HG03432 (cell line): ENCODE data around the gene SNX13.
"Not testable (repeated sequence)": the region's sequence is repeated elsewhere in the genome, so short reads cannot be mapped to it uniquely, and the experiment has no call there.

ENCODE experiments used
- ATAC-seq: cut with Tn5 transposase; IDR thresholded peaks from one replicate; pipeline ENCODE4 v1.9.1; 2021; ENCODE audit warnings: mild to moderate bottlenecking, moderate library complexity; ENCODE audit not compliant: unreplicated experiment

Gene SNX13

GRCh38 chr7:17915796-17916195, 24.5 kb downstream of the SNX13 start:
- ATAC-seq = no peak

GRCh38 chr7:17915168-17915567, 25.1 kb downstream of the SNX13 start:
- ATAC-seq = no peak

DNA sequence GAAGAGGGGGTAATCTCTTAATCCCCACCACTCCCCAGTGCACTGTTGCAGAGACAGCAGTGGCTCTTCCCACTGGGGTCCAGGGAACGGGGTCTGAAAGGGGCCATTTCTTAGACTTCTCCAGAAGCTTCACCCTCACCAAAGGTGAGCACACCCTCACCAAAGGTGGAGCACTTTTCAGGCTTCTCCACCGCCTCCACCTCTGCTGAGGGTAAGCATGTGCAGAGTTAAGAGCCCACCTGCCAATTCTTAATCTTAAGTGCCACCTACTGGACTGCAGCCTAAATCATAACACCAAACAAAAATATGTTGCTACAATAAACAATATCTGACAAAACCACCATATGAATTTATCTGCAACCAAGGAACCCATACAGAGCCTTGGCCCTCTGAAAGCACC, 27.0 kb downstream of the SNX13 start:
- no peak for ATAC-seq

DNA sequence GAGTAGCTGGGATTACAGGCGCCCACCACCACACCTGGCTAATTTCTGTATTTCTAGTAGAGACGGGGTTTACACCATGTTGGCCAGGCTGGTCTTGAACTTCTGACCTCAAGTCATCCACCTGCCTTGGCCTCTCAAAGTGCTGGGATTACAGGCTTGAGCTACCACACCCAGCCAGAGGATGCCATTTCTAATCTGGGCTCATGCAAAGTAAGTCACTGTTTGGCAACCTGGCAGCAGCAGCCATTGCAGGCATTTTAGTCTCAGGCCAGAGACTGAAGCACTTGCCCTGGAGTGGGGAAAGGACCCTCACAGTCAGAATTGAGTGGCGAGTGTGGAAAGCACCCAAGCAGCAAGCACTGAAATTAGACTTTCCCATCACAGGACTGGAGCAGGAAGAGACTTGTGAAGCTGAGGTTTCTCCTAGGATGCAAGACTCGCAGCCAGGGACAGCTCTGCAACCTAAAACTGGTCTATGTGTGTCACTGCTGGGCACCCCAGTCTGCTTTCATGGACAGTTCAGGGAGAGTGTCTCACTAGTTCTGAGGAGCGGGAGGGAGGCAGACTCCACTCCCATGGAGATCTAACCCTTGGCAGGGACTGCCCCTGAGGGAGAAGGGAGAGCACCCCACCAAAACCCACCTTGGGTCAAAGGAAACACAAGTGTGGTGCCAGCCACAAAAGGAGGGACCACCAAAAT, 27.6 kb downstream of the SNX13 start:
- ATAC-seq = no peak

- ATAC-seq = no peak
These were observed 28.2 kb downstream of the SNX13 start for GRCh38 chr7:17912050-17912449.

- ATAC-seq = no peak
These were observed 29.9 kb downstream of the SNX13 start for GRCh38 chr7:17910377-17910776.

GRCh38 chr7:17909310-17909709, 31.0 kb downstream of the SNX13 start:
- not testable (repeated sequence) for ATAC-seq

DNA sequence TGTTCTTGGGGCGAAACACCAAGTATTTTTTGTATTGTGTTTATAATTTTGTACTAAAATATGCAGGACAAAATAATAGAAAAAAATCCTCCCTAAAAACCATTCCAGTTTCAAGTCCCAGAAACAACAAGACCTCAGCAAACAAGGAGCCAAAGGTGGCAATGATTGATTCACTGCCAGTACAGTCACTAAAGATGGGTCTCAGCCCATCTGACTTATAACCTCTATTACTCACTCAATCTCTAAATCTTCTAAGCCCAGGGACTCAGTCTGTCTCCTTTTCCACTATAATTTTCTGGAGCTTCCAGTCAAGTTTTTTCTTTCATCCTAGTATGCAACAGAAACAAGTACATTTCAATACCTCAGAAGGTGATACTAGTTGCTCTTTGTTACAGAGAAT, 33.3 kb downstream of the SNX13 start:
- ATAC-seq = no peak

DNA sequence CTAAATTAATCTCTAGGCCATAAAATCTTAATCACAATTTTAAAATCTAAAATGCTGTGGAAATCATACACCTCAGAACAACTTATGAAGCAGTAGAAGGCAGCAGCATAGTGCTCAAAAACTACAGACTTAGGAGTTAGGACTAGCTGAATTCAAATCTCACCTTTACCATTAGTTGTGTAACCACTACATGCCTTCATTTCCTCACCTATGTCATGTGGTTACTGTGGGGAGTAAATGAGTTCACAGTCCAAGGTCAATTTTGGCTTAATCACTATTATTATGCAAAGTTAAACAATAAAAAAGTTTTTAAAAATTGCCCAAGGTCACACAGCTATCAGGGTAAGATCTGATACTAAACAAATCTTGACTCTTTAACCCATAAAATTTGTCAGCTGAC, 37.0 kb downstream of the SNX13 start:
- no peak for ATAC-seq

DNA sequence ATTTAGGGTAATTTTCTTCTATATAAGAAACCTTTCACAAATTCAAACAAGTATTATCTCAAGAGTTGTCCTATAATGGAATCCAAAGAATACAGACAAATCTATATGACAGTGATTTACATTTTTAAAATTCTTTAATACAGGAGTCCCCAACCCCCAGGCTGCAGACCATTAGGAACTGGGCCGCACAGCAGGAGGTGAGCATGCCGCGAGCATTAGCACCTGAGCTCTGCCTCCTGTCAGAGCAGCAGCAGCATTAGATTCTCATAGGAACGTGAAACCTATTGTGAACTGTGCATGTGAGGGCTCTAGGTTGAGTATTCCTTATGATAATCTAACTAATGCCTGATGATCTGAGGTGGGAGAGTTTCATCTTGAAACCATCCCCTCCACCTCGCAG, 37.7 kb downstream of the SNX13 start:
- ATAC-seq = no peak

DNA sequence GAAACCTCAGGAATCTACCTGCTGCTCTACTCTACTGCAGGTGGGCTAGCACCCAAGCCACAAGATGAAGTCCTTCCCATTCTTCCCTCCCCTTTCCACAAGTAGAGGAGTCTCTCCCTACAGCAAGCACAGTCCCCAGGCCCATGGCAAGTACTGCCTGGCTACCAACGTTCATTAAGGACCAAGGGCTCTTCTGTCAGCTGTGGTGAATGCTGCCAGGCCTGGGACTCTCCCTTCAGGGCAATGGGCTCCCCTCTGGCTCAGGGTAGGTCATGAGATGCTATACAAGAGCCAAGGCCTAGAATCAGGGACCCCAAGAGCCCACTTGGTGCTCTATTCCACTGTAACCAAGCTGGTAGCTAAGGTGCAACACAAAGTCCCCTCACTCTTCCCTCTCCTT, 39.8 kb downstream of the SNX13 start:
- ATAC-seq = no peak

GRCh38 chr7:17898111-17898510, 42.2 kb downstream of the SNX13 start:
- no peak for ATAC-seq

- no peak for ATAC-seq
These were observed 53.0 kb downstream of the SNX13 start for GRCh38 chr7:17887286-17887685.

DNA sequence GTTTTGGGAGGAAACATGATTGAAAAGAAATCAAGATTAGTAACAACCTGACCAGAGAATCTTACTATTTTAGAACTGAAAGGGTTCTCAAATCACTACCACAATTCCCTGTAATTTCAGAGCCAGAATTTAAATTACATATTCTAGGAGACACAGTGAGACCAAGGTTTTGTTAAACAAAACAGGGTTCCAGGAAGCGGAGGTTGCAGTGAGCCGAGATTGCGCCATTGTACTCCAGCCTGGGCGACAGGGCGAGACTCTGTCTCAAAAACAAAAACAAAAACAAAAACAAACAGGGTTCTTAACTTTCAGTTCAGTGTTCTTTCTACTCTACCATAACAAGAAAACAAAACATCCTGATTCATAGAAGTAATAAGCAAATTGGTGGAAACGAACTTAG, 57.6 kb downstream of the SNX13 start:
- no peak for ATAC-seq

GRCh38 chr7:17879075-17879661, 61.1 kb downstream of the SNX13 start:
- no peak for ATAC-seq

GRCh38 chr7:17878627-17879026, 61.7 kb downstream of the SNX13 start:
- ATAC-seq = no peak

- ATAC-seq = no peak
These were observed 68.3 kb downstream of the SNX13 start for GRCh38 chr7:17871815-17872533.

- no peak for ATAC-seq
These were observed 69.9 kb downstream of the SNX13 start for GRCh38 chr7:17870406-17870805.

GRCh38 chr7:17863809-17864143, 76.5 kb downstream of the SNX13 start:
- no peak for ATAC-seq

DNA sequence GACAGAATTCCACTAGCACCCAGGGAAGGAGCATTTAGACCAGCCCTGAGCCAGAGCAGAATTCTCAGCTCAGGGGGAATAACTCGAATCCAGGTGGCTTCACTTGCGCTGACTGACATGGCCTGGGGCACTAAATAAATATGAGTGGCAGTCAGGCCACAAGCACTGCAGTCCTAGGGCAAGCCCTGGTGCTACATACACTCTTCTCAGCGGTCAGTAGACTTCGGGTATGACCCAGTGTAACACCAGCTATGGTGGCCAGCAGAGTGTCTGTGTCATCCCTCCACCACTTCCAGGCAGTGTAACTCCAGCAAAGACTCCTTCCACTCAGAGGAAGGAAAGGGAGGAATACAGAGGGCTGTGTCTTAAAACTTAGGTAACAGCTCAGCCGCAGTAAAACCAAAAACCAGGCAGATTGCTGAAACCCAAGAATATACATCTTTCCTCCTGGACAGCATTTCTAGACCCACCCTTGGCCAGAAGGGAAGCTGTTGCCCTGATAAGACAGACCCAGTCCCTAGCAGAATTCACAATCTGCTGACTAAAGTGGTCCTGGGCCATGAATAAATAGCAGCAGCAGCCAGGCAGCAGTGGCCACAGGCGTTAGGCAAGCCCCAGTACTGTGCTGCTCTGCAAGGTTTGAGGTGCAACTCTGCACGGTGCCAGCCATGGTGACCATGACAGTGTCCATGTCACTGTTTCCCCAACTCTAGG, 77.0 kb downstream of the SNX13 start:
- no peak for ATAC-seq

- ATAC-seq = no peak
These were observed 84.0 kb downstream of the SNX13 start for GRCh38 chr7:17856251-17856650.

DNA sequence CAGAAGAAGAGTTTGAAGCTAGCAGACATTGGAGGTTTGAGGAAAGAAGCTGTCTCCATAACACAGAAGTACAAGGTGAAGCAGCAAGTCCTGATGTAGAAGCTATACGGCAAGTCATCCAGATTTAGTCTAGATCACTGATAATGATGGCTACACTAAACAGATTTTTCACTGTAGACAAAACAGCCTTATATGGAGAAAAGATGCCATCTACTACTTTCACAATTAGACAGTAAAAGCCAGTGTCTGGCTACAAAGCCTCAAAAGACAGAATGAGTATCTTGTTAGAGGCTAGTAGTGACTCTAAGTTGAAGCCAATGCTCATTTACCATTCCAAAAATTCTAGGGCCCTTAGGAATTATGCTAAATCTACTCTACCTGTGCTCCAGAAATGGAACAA, 85.1 kb downstream of the SNX13 start:
- ATAC-seq = no peak
